MM.1S (cell line): ENCODE measurements around the gene MSANTD1.

Experiments used
- DNase-seq: peaks from one replicate; pipeline ENCODE4 v3.0.0-alpha.2; 2015
- H2AFZ ChIP-seq: fragments of 300-600 bp; sonication (generic); 2 replicates; pipeline ENCODE4 v1.6.0; 2016; ENCODE audit warnings: antibody characterized with exemption, low read length
- H3F3A ChIP-seq: fragments of 300-600 bp; sonication (generic); 2 replicates; pipeline ENCODE4 v1.6.1; 2016; ENCODE audit warnings: mild to moderate bottlenecking, antibody characterized with exemption, low read length, moderate library complexity, mixed read lengths; ENCODE audit not compliant: insufficient read depth
- H3K27ac ChIP-seq: fragments of 300-600 bp; sonication (generic); 2 replicates; pipeline ENCODE4 v1.5.1; 2016; ENCODE audit warnings: mild to moderate bottlenecking, low read length
- H3K27me3 ChIP-seq: fragments of 300-600 bp; sonication (generic); replicated peaks from 2 replicates; pipeline ENCODE4 v1.6.0; 2016; ENCODE audit warnings: low read length; ENCODE audit not compliant: insufficient read depth
- H3K36me3 ChIP-seq: fragments of 300-600 bp; sonication (generic); replicated peaks from 2 replicates; pipeline ENCODE4 v1.6.1; 2016; ENCODE audit warnings: mild to moderate bottlenecking, low read length, mixed read lengths; ENCODE audit not compliant: insufficient read depth
- H3K4me1 ChIP-seq: fragments of 300-600 bp; sonication (generic); 2 replicates; pipeline ENCODE4 v1.6.1; 2016; ENCODE audit warnings: low read length, mixed read lengths
- H3K4me2 ChIP-seq: fragments of 300-600 bp; sonication (generic); 2 replicates; pipeline ENCODE4 v1.6.0; 2016; ENCODE audit warnings: low read depth, low read length
- H3K4me3 ChIP-seq: fragments of 300-600 bp; sonication (generic); 2 replicates; pipeline ENCODE4 v1.5.1; 2016; ENCODE audit warnings: low read length, mixed read lengths
- H3K79me2 ChIP-seq: fragments of 300-600 bp; sonication (generic); 2 replicates; pipeline ENCODE4 v1.6.1; 2016; ENCODE audit warnings: mixed run types, low read length, mixed read lengths
- H3K9ac ChIP-seq: fragments of 300-600 bp; sonication (generic); 2 replicates; pipeline ENCODE4 v1.6.1; 2016; ENCODE audit warnings: low read length, mixed read lengths
- H3K9me2 ChIP-seq: fragments of 300-600 bp; sonication (generic); replicated peaks from 2 replicates; pipeline ENCODE4 v1.6.1; 2016; ENCODE audit warnings: mild to moderate bottlenecking, low read length, mixed read lengths; ENCODE audit not compliant: insufficient read depth
- H3K9me3 ChIP-seq: fragments of 300-600 bp; sonication (generic); replicated peaks from 2 replicates; pipeline ENCODE4 v1.6.1; 2016; ENCODE audit warnings: mild to moderate bottlenecking, low read length, mixed read lengths; ENCODE audit not compliant: insufficient read depth
- H4K20me1 ChIP-seq: fragments of 300-600 bp; sonication (generic); 2 replicates; pipeline ENCODE4 v1.6.1; 2016; ENCODE audit warnings: mild to moderate bottlenecking, low read length, moderate library complexity, mixed read lengths; ENCODE audit not compliant: insufficient read depth
- CTCF ChIP-seq: fragments of 300-600 bp; sonication (generic); IDR thresholded peaks from 2 replicates; pipeline ENCODE4 v1.5.1; 2016; ENCODE audit warnings: antibody characterized with exemption, low read length, mixed read lengths
- EZH2 ChIP-seq: fragments of 300-600 bp; sonication (generic); optimal IDR thresholded peaks from 2 replicates; pipeline ENCODE3; 2017; ENCODE audit warnings: low read depth, mild to moderate bottlenecking, antibody characterized with exemption, low read length, mixed read lengths
- EZH2phosphoT487 ChIP-seq: fragments of 300-600 bp; sonication (generic); IDR thresholded peaks from 2 replicates; pipeline ENCODE4 v1.6.1; 2018; ENCODE audit warnings: antibody characterized with exemption, low read length

MSANTD1 gene

GRCh38 chr4:3301450-3302172 is 52.7 kb downstream of the MSANTD1 start:
- TF ChIP-seq CTCF, result no peak
- no peak for TF ChIP-seq EZH2phosphoT487
- no peak for TF ChIP-seq EZH2
- H3K27ac ChIP-seq, result no peak overlapping the region
- H3K4me3 ChIP-seq, result no peak overlapping the region
- no peak for DNase-seq
- no peaks in the 10 kb centered on the region for H3K9me3 ChIP-seq
- H3K4me2 ChIP-seq, result no peak overlapping the region
- H3K27me3 ChIP-seq, result no peaks in the 10 kb centered on the region
- H3K9ac ChIP-seq, result no peak overlapping the region
- H2AFZ ChIP-seq, result no peak overlapping the region
- no peaks in the 10 kb centered on the region for H3F3A ChIP-seq
- no peaks in the 10 kb centered on the region for H3K4me1 ChIP-seq
- H3K9me2 ChIP-seq, result no peaks in the 10 kb centered on the region
- no peaks in the 10 kb centered on the region for H4K20me1 ChIP-seq
- H3K79me2 ChIP-seq, result peaks cover 28% of the 10 kb centered on the region
- H3K36me3 ChIP-seq, result no peaks in the 10 kb centered on the region

DNA sequence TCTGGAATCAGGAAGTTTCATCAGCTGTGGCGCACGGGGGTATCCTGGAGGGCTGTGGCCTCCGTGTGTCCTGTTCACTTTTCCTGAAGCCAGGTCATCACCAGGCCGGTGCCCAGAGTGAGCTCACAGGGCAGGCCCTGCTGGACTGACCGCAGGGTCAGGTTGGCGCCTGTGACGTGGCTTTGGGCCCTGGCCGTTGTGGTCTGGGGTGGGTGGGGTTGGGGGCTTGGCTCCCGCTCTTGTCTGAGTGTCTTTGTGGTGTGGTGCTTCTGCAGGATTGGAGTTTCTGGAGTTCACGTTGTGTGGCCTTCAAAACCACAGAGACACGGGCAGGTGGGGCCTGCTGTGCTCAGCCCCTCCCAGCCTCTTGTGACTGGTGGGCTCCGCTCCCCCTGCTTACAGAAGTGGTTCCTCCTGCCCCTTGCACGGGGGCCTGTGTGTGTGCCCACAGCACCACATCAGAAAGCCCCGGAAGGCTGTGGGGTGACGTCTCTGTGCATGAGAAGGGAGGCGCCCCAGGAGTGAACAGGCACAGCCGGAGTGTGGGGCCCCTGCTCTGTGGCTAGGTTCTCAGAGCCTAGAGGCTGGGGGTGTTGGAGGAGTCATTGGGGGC is 53.3 kb downstream of the MSANTD1 start:
- H3K36me3 ChIP-seq, result no peaks in the 10 kb centered on the region
- H3K9me3 ChIP-seq, result no peaks in the 10 kb centered on the region
- no peaks in the 10 kb centered on the region for H3K9me2 ChIP-seq
- H3K27ac ChIP-seq, result no peak overlapping the region
- no peaks in the 10 kb centered on the region for H3K27me3 ChIP-seq
- H2AFZ ChIP-seq, result no peak overlapping the region
- TF ChIP-seq EZH2 (no peak), CTCF (no peak), EZH2phosphoT487 (no peak)
- no peak for DNase-seq
- H3K4me3 ChIP-seq, result no peak overlapping the region
- no peaks in the 10 kb centered on the region for H4K20me1 ChIP-seq
- H3K4me2 ChIP-seq, result no peak overlapping the region
- no peaks in the 10 kb centered on the region for H3F3A ChIP-seq
- peaks cover 31% of the 10 kb centered on the region for H3K79me2 ChIP-seq
- H3K9ac ChIP-seq, result no peak overlapping the region
- no peaks in the 10 kb centered on the region for H3K4me1 ChIP-seq

DNA sequence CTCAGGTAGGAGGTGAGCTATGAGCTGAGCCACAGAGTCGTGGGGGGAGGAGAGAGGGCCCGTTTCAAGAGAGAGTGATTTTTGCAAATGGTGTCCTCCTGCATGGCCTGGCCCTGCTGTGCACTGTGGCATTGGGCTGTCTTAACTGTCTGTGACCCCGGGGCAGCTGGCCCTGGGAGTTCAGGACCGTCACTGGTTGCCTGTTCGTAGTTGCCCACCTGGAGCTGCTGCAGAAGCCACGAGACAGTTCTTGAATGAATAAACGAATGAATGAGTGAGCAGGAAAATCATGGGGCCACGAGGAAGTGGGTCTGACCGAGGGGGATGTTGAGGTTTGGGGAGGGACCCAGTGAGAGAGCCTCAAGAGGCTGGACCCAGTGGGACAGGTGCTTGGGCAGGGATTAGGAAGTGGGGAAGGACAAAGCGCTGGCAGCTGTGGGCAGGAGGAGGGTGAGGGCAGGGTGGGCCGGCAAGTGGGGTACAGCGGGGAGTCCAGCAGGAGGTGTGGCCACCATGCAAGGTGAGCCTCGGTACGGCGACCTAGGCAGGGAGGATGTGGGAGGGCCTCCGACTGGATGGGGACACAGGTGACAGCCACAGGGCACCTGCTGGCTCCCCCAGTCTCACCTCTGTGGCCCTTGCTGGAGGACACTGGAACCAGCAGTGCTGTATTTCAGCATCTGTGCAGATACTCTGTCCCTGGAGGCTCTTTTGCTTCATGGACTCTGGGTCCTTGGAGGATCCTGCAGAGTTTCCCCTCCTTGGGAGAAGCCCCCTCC is 54.0 kb downstream of the MSANTD1 start:
- H3K9me2 ChIP-seq, result no peaks in the 10 kb centered on the region
- H3K27me3 ChIP-seq, result no peaks in the 10 kb centered on the region
- H2AFZ ChIP-seq, result no peak overlapping the region
- no peaks in the 10 kb centered on the region for H4K20me1 ChIP-seq
- DNase-seq, result no peak
- no peak for TF ChIP-seq CTCF
- TF ChIP-seq EZH2phosphoT487, result no peak
- no peak for TF ChIP-seq EZH2
- H3K4me3 ChIP-seq, result no peak overlapping the region
- no peaks in the 10 kb centered on the region for H3K4me1 ChIP-seq
- peaks cover 31% of the 10 kb centered on the region for H3K79me2 ChIP-seq
- H3K9ac ChIP-seq, result no peak overlapping the region
- H3K27ac ChIP-seq, result no peak overlapping the region
- no peaks in the 10 kb centered on the region for H3K9me3 ChIP-seq
- no peaks in the 10 kb centered on the region for H3F3A ChIP-seq
- H3K36me3 ChIP-seq, result no peaks in the 10 kb centered on the region
- H3K4me2 ChIP-seq, result no peak overlapping the region
